CD8-positive, alpha-beta memory T cell (primary cell): ENCODE results near the gene FGFRL1. TPM values are rescaled to one million over a fixed set of nuclear protein-coding genes. Genes with fewer than 3 reads are reported as not detected.

Experiments
- CTCF ChIA-PET: fragments of 350-600 bp; sonication (Branson Sonifier 250); formaldehyde crosslinking; loops from one replicate; lab custom pipeline; 2021; ENCODE audit warnings: antibody characterized with exemption; lab: Charles Lee
- POLR2A ChIA-PET: fragments of 350-600 bp; sonication (Branson Sonifier 250); formaldehyde crosslinking; loops from one replicate; lab custom pipeline; 2021; ENCODE audit warnings: antibody characterized with exemption; lab: Charles Lee
- DNase-seq, 5 donors: peaks; one replicate each; pipeline versions ENCODE4 v3.0.0 to v3.0.0-alpha.2; 2020 to 2022; ENCODE audit warnings: mixed read lengths in 1 of 5
- H3K27ac ChIP-seq: one replicate; pipeline ENCODE4 v1.7.0; 2013; ENCODE audit warnings: low read depth, mild to moderate bottlenecking, low read length, moderate library complexity
- H3K27me3 ChIP-seq: 2 replicates; pipeline ENCODE4 v1.7.0; 2013; ENCODE audit warnings: low read length, mild to moderate bottlenecking; ENCODE audit not compliant: insufficient read depth, poor library complexity, severe bottlenecking
- H3K36me3 ChIP-seq: 2 replicates; pipeline ENCODE4 v1.7.0; 2013; ENCODE audit warnings: mild to moderate bottlenecking, low read length, moderate library complexity; ENCODE audit not compliant: insufficient read depth
- H3K4me1 ChIP-seq: 2 replicates; pipeline ENCODE4 v1.7.0; 2013; ENCODE audit warnings: mild to moderate bottlenecking, low read length, moderate library complexity; ENCODE audit not compliant: insufficient read depth
- H3K4me3 ChIP-seq: 2 replicates; pipeline ENCODE4 v1.7.0; 2013; ENCODE audit warnings: mild to moderate bottlenecking, low read length
- H3K9me3 ChIP-seq: 2 replicates; pipeline ENCODE4 v1.7.0; 2013; ENCODE audit warnings: mild to moderate bottlenecking, low read length
- H3K27ac Mint-ChIP-seq, 8 donors: one replicate each; pipeline ENCODE4 v1.8.0; 2020 to 2021; ENCODE audit warnings: mixed read lengths in 8 of 8, mild to moderate bottlenecking in 6 of 8, inconsistent platforms in 3 of 8, moderate library complexity in 3 of 8
- H3K27me3 Mint-ChIP-seq, 2 donors: one replicate each; pipeline ENCODE4 v1.8.0; 2020 to 2021; ENCODE audit warnings: mixed read lengths in 2 of 2, mild to moderate bottlenecking in 1 of 2, moderate library complexity in 1 of 2
- H3K36me3 Mint-ChIP-seq, 3 donors: one replicate each; pipeline ENCODE4 v1.8.0; 2020 to 2021; ENCODE audit warnings: mixed read lengths in 3 of 3, inconsistent platforms in 1 of 3, mild to moderate bottlenecking in 1 of 3
- H3K4me1 Mint-ChIP-seq, 3 donors: one replicate each; pipeline ENCODE4 v1.8.0; 2020 to 2021; ENCODE audit warnings: mixed read lengths in 3 of 3, inconsistent platforms in 1 of 3, mild to moderate bottlenecking in 1 of 3
- H3K4me3 Mint-ChIP-seq, 7 donors: one replicate each; pipeline ENCODE4 v1.8.0; 2020 to 2021; ENCODE audit warnings: mixed read lengths in 7 of 7, mild to moderate bottlenecking in 6 of 7, moderate library complexity in 4 of 7, inconsistent platforms in 2 of 7
- H3K9me3 Mint-ChIP-seq, 5 donors: one replicate each; pipeline ENCODE4 v1.8.0; 2020 to 2022; ENCODE audit warnings: mixed read lengths in 5 of 5, mild to moderate bottlenecking in 3 of 5, moderate library complexity in 2 of 5, inconsistent platforms in 1 of 5
- polyA plus RNA-seq: library from polyadenylated mRNA; unstranded; fragments of 300-500 nt; fragmentation: Illumina TruSeq; gene quantifications from one replicate; pipeline ENCODE4 v1.2.3, GENCODE V29; 2021
- total RNA-seq, 2 experiments: library from RNA; stranded (reverse); gene quantifications; one replicate each; pipeline ENCODE4 v1.2.3, GENCODE V29; 2021

Gene FGFRL1
- total and polyA plus RNA-seq, 3 experiments from 2014 or later = 1.4 to 14.5 (median 12.3) TPM

GRCh38 chr4:1065732-1066131 lies 54.3 kb downstream of the FGFRL1 start:
- no peaks in the 10 kb centered on the region for H3K9me3 ChIP-seq
- no peak for DNase-seq
- peaks cover 0 to 8% (median 0%) of the 10 kb centered on the region in 3 donors for H3K4me1 Mint-ChIP-seq
- H3K4me3 Mint-ChIP-seq = no peak overlapping the region
- H3K27me3 Mint-ChIP-seq = peaks cover 23 to 70% of the 10 kb centered on the region in 2 donors
- H3K27ac ChIP-seq = no peak overlapping the region
- H3K27me3 ChIP-seq = no peaks in the 10 kb centered on the region
- no peaks in the 10 kb centered on the region for H3K4me1 ChIP-seq
- H3K4me3 ChIP-seq = no peak overlapping the region
- ChIA-PET POLR2A (no interaction called here), CTCF (no interaction called here)
- no peak overlapping the region for H3K27ac Mint-ChIP-seq
- H3K9me3 Mint-ChIP-seq = peaks cover 0 to 2% (median 0%) of the 10 kb centered on the region in 5 donors
- H3K36me3 Mint-ChIP-seq = peaks cover 0 to 5% (median 0%) of the 10 kb centered on the region in 3 donors
- H3K36me3 ChIP-seq = no peaks in the 10 kb centered on the region

GRCh38 chr4:1069394-1069793 lies 58.0 kb downstream of the FGFRL1 start:
- DNase-seq = no peak
- Histone ChIP-seq H3K4me3 (no peak overlapping the region), H3K9me3 (no peaks in the 10 kb centered on the region), H3K27ac (no peak overlapping the region), H3K4me1 (no peaks in the 10 kb centered on the region), H3K36me3 (no peaks in the 10 kb centered on the region), H3K27me3 (no peaks in the 10 kb centered on the region)
- Mint-ChIP-seq H3K27ac (no peak overlapping the region), H3K27me3 (peaks cover 13 to 45% of the 10 kb centered on the region in 2 donors), H3K4me3 (no peak overlapping the region), H3K9me3 (peaks cover 0 to 2% (median 0%) of the 10 kb centered on the region in 5 donors), H3K36me3 (peaks cover 0 to 5% (median 0%) of the 10 kb centered on the region in 3 donors), H3K4me1 (peaks cover 5 to 12% (median 12%) of the 10 kb centered on the region in 3 donors)
- ChIA-PET POLR2A (no interaction called here), CTCF (no interaction called here)

- Mint-ChIP-seq H3K4me3 (peak overlapping the region in 1 of 7 donors; percentile 2), H3K36me3 (peaks cover 0 to 5% (median 0%) of the 10 kb centered on the region in 3 donors), H3K27ac (peak overlapping the region in 4 of 8 donors; percentile 21 to 80 (median 41)), H3K27me3 (peaks cover 12 to 23% of the 10 kb centered on the region in 2 donors), H3K9me3 (no peaks in the 10 kb centered on the region), H3K4me1 (peaks cover 5 to 12% (median 12%) of the 10 kb centered on the region in 3 donors)
- H3K4me1 ChIP-seq = no peaks in the 10 kb centered on the region
- H3K27ac ChIP-seq = no peak overlapping the region
- DNase-seq = peak in 4 of 5 donors; percentile 27 to 57 (median 42)
- no peak overlapping the region for H3K4me3 ChIP-seq
- CTCF ChIA-PET = no interaction called here
- H3K27me3 ChIP-seq = no peaks in the 10 kb centered on the region
- H3K36me3 ChIP-seq = no peaks in the 10 kb centered on the region
- POLR2A ChIA-PET = no interaction called here
- no peaks in the 10 kb centered on the region for H3K9me3 ChIP-seq
Measured at GRCh38 chr4:1072830-1073446, 61.5 kb downstream of the FGFRL1 start.

GRCh38 chr4:1074077-1074476 lies 62.7 kb downstream of the FGFRL1 start:
- Histone ChIP-seq H3K9me3 (no peaks in the 10 kb centered on the region), H3K36me3 (no peaks in the 10 kb centered on the region), H3K27me3 (no peaks in the 10 kb centered on the region), H3K27ac (no peak overlapping the region), H3K4me3 (no peak overlapping the region), H3K4me1 (no peaks in the 10 kb centered on the region)
- no peak for DNase-seq
- ChIA-PET CTCF (no interaction called here), POLR2A (no interaction called here)
- peaks cover 0 to 5% (median 0%) of the 10 kb centered on the region in 3 donors for H3K36me3 Mint-ChIP-seq
- H3K27me3 Mint-ChIP-seq = peaks cover 13 to 23% of the 10 kb centered on the region in 2 donors
- H3K27ac Mint-ChIP-seq = peak overlapping the region in 1 of 8 donors; percentile 8
- H3K4me1 Mint-ChIP-seq = peaks cover 5 to 12% (median 12%) of the 10 kb centered on the region in 3 donors
- H3K4me3 Mint-ChIP-seq = no peak overlapping the region
- no peaks in the 10 kb centered on the region for H3K9me3 Mint-ChIP-seq

- Mint-ChIP-seq H3K27ac (no peak overlapping the region), H3K27me3 (peaks cover 13 to 24% of the 10 kb centered on the region in 2 donors), H3K36me3 (no peaks in the 10 kb centered on the region), H3K4me3 (no peak overlapping the region), H3K4me1 (peaks cover 5 to 12% (median 12%) of the 10 kb centered on the region in 3 donors), H3K9me3 (no peaks in the 10 kb centered on the region)
- ChIA-PET POLR2A (no interaction called here), CTCF (no interaction called here)
- Histone ChIP-seq H3K9me3 (no peaks in the 10 kb centered on the region), H3K27me3 (no peaks in the 10 kb centered on the region), H3K4me1 (no peaks in the 10 kb centered on the region), H3K27ac (no peak overlapping the region), H3K4me3 (no peak overlapping the region), H3K36me3 (no peaks in the 10 kb centered on the region)
- DNase-seq = no peak
Measured at GRCh38 chr4:1075225-1075624, 63.8 kb downstream of the FGFRL1 start.

- no peaks in the 10 kb centered on the region for H3K4me1 ChIP-seq
- Mint-ChIP-seq H3K4me1 (peaks cover 5 to 12% (median 12%) of the 10 kb centered on the region in 3 donors), H3K9me3 (no peaks in the 10 kb centered on the region), H3K4me3 (no peak overlapping the region), H3K36me3 (no peaks in the 10 kb centered on the region), H3K27ac (no peak overlapping the region), H3K27me3 (peaks cover 20 to 32% of the 10 kb centered on the region in 2 donors)
- no peak overlapping the region for H3K27ac ChIP-seq
- H3K36me3 ChIP-seq = no peaks in the 10 kb centered on the region
- no peaks in the 10 kb centered on the region for H3K27me3 ChIP-seq
- ChIA-PET POLR2A (no interaction called here), CTCF (no interaction called here)
- H3K9me3 ChIP-seq = no peaks in the 10 kb centered on the region
- no peak overlapping the region for H3K4me3 ChIP-seq
- no peak for DNase-seq
Measured at GRCh38 chr4:1075809-1076699, 64.6 kb downstream of the FGFRL1 start.

Other genes starting within 250 kb of the FGFRL1 start
- gene CPLX1, start 185.5 kb upstream of the FGFRL1 start, total RNA-seq = under 1 TPM; 0.13 to 0.16 TPM
- gene CPLX1, start 185.5 kb upstream of the FGFRL1 start, polyA plus RNA-seq = not detected
- 100 to 1,000 TPM; 112 to 118 TPM for gene GAK, start 79.3 kb upstream of the FGFRL1 start, total RNA-seq
- 82.9 TPM for gene GAK, start 79.3 kb upstream of the FGFRL1 start, polyA plus RNA-seq
- 10 to 100 TPM; 17.6 to 21.5 TPM for gene TMEM175, start 79.2 kb upstream of the FGFRL1 start, total RNA-seq
- 16.9 TPM for gene TMEM175, start 79.2 kb upstream of the FGFRL1 start, polyA plus RNA-seq
- 10 to 100 TPM; 17.2 to 19.6 TPM for gene DGKQ, start 38.1 kb upstream of the FGFRL1 start, total RNA-seq
- gene DGKQ, start 38.1 kb upstream of the FGFRL1 start, polyA plus RNA-seq = 26.2 TPM
- 10 to 100 TPM; 18.7 to 19.1 TPM for gene IDUA, start 24.6 kb upstream of the FGFRL1 start, total RNA-seq
- gene IDUA, start 24.6 kb upstream of the FGFRL1 start, polyA plus RNA-seq = 9.3 TPM
- gene SLC26A1, start 18.2 kb upstream of the FGFRL1 start, total RNA-seq = not detected
- gene SLC26A1, start 18.2 kb upstream of the FGFRL1 start, polyA plus RNA-seq = 1.1 TPM
- 1 to 10 TPM; 1.2 TPM for gene RNF212, start 101.9 kb downstream of the FGFRL1 start, total RNA-seq
- 2.0 TPM for gene RNF212, start 101.9 kb downstream of the FGFRL1 start, polyA plus RNA-seq
- gene SPON2, start 161.0 kb downstream of the FGFRL1 start, total RNA-seq = 1 to 10 TPM; 2.7 to 3.1 TPM
- 43.9 TPM for gene SPON2, start 161.0 kb downstream of the FGFRL1 start, polyA plus RNA-seq
- gene CTBP1, start 237.5 kb downstream of the FGFRL1 start, total RNA-seq = 100 to 1,000 TPM; 139 to 149 TPM
- 88.1 TPM for gene CTBP1, start 237.5 kb downstream of the FGFRL1 start, polyA plus RNA-seq